Neuronal stem cell (in vitro differentiated cells): ENCODE data around the gene ZBTB32.
A peak's percentile ranks its signal among the peaks of the same experiment; 100 is the strongest.

ENCODE experiments used
- DNase-seq: peaks from one replicate; pipeline ENCODE4 v3.0.0-alpha.2; 2013; ENCODE audit warnings: low spot score
- H2AFZ ChIP-seq: one replicate; pipeline ENCODE4 v1.6.1; 2013; ENCODE audit warnings: mild to moderate bottlenecking, low read length, inconsistent platforms
- H2AK5ac ChIP-seq: 2 replicates; pipeline ENCODE4 v1.6.1; 2013; ENCODE audit warnings: low read depth, mild to moderate bottlenecking, inconsistent platforms, low read length, moderate library complexity, mixed read lengths
- H2BK120ac ChIP-seq: 2 replicates; pipeline ENCODE4 v1.6.1; 2013; ENCODE audit warnings: low read depth, mild to moderate bottlenecking, inconsistent platforms, low read length, moderate library complexity, mixed read lengths
- H2BK12ac ChIP-seq: one replicate; pipeline ENCODE4 v1.6.1; 2013; ENCODE audit warnings: low read length, inconsistent platforms
- H2BK15ac ChIP-seq: 2 replicates; pipeline ENCODE4 v1.6.1; 2013; ENCODE audit warnings: mild to moderate bottlenecking, low read length, inconsistent platforms, mixed read lengths
- H2BK5ac ChIP-seq: one replicate; pipeline ENCODE4 v1.6.1; 2013; ENCODE audit warnings: inconsistent platforms, mild to moderate bottlenecking, low read length, moderate library complexity
- H3K14ac ChIP-seq: one replicate; pipeline ENCODE4 v1.6.1; 2013; ENCODE audit warnings: low read length, inconsistent platforms
- H3K18ac ChIP-seq: 2 replicates; pipeline ENCODE4 v1.6.1; 2013; ENCODE audit warnings: low read length, inconsistent platforms
- H3K23ac ChIP-seq: 2 replicates; pipeline ENCODE4 v1.6.1; 2013; ENCODE audit warnings: low read depth, mild to moderate bottlenecking, mixed read lengths, low read length, inconsistent platforms; ENCODE audit not compliant: poor library complexity
- H3K27ac ChIP-seq: replicated peaks from 3 replicates; pipeline ENCODE4 v1.5.1; 2013; ENCODE audit warnings: low read length, inconsistent platforms
- H3K27me3 ChIP-seq, 3 experiments: 2 replicates each; pipeline ENCODE4 v1.6.1; 2013; ENCODE audit warnings: low read length in 3 of 3, mild to moderate bottlenecking in 2 of 3, inconsistent platforms in 1 of 3, low read depth in 1 of 3, mixed read lengths in 1 of 3, moderate library complexity in 1 of 3; ENCODE audit not compliant: control insufficient read depth in 3 of 3, insufficient read depth in 3 of 3
- H3K36me3 ChIP-seq, 2 donors: replicated peaks in 1 of 2; 2 replicates each; pipeline ENCODE4 v1.6.1; 2013; ENCODE audit warnings: low read length in 2 of 2; ENCODE audit not compliant: control insufficient read depth in 2 of 2, insufficient read depth in 2 of 2
- H3K4ac ChIP-seq: 2 replicates; pipeline ENCODE4 v1.6.1; 2013; ENCODE audit warnings: inconsistent platforms, mild to moderate bottlenecking, low read length, moderate library complexity
- H3K4me1 ChIP-seq, 2 donors: 1 replicate in 1 of 2; 2 replicates in 1 of 2; pipeline ENCODE4 v1.6.1; 2013; ENCODE audit warnings: low read length in 2 of 2, low read depth in 1 of 2; ENCODE audit not compliant: control insufficient read depth in 2 of 2, insufficient read depth in 1 of 2
- H3K4me2 ChIP-seq: one replicate; pipeline ENCODE4 v1.6.1; 2013; ENCODE audit warnings: mild to moderate bottlenecking, low read length, inconsistent platforms; ENCODE audit not compliant: insufficient read depth, poor library complexity, severe bottlenecking
- H3K4me3 ChIP-seq, 2 donors: 2 replicates each; pipeline ENCODE4 v1.5.1; 2013; ENCODE audit warnings: low read length in 2 of 2, mild to moderate bottlenecking in 2 of 2, inconsistent platforms in 1 of 2, moderate library complexity in 1 of 2
- H3K79me1 ChIP-seq: one replicate; pipeline ENCODE4 v1.6.1; 2013; ENCODE audit warnings: low read depth, mild to moderate bottlenecking, inconsistent platforms, low read length, moderate library complexity
- H3K9ac ChIP-seq: one replicate; pipeline ENCODE4 v1.6.1; 2013; ENCODE audit warnings: mild to moderate bottlenecking, low read depth, low read length, inconsistent platforms; ENCODE audit not compliant: poor library complexity
- H3K9me3 ChIP-seq, 2 donors: replicated peaks in 1 of 2; 2 replicates each; pipeline versions ENCODE3 to v1.6.1; 2013; ENCODE audit warnings: low read length in 2 of 2, mild to moderate bottlenecking in 2 of 2, inconsistent platforms in 1 of 2, low read depth in 1 of 2, mixed read lengths in 1 of 2, moderate library complexity in 1 of 2; ENCODE audit not compliant: control insufficient read depth in 2 of 2, insufficient read depth in 1 of 2
- H4K8ac ChIP-seq: one replicate; pipeline ENCODE4 v1.6.1; 2013; ENCODE audit warnings: low read depth, mild to moderate bottlenecking, inconsistent platforms, low read length, moderate library complexity
- H4K91ac ChIP-seq: one replicate; pipeline ENCODE4 v1.6.1; 2013; ENCODE audit warnings: low read length, low read depth, mild to moderate bottlenecking, inconsistent platforms; ENCODE audit not compliant: poor library complexity
- WGBS, 2 donors: extraction: QIAGEN DNeasy Blood & Tissue Kit; methylation state at CpG; one replicate each; pipeline ENCODE4 v1.1.7; 2013; ENCODE audit warnings: missing lambda C conversion rate in 2 of 2, mixed read lengths in 1 of 2; ENCODE audit not compliant: insufficient read length in 2 of 2, insufficient replicate concordance in 1 of 2; ENCODE audit errors: extremely low coverage in 2 of 2; 5-methylcytosine and 5-hydroxymethylcytosine counted together

ZBTB32 gene

GRCh38 chr19:35665604-35666003 is 38.8 kb upstream of the ZBTB32 start:
- Histone ChIP-seq H2BK15ac (no peak overlapping the region), H4K8ac (peak overlapping the region; percentile 4), H3K4ac (no peak overlapping the region), H3K36me3 (peaks cover 0 to 32% of the 10 kb centered on the region in 2 donors), H4K91ac (no peak overlapping the region), H3K18ac (peak overlapping the region; percentile 52), H2AFZ (no peak overlapping the region), H3K27me3 (no peaks in the 10 kb centered on the region), H3K4me2 (no peak overlapping the region), H3K9ac (no peak overlapping the region), H2AK5ac (peak overlapping the region; percentile 52), H2BK120ac (no peak overlapping the region), H3K23ac (no peak overlapping the region), H3K14ac (no peak overlapping the region), H3K4me1 (no peaks in the 10 kb centered on the region), H3K4me3 (no peak overlapping the region), H3K79me1 (no peaks in the 10 kb centered on the region), H2BK12ac (no peak overlapping the region), H3K9me3 (no peaks in the 10 kb centered on the region), H2BK5ac (no peak overlapping the region), H3K27ac (no peak overlapping the region)
- no CpG with 5 or more reads among the region's 7 CpGs for WGBS, 2 donors
- DNase-seq: no peak

- H3K4ac ChIP-seq: peak within 1 kb of the TSS; percentile 53
- no peak within 1 kb of the TSS for H2AFZ ChIP-seq
- H2BK5ac ChIP-seq: peak within 1 kb of the TSS; percentile 75
- peak within 1 kb of the TSS; percentile 4 for H4K8ac ChIP-seq
- peaks cover 0 to 24% of the 10 kb centered on the region in 2 donors for H3K36me3 ChIP-seq
- H3K4me1 ChIP-seq: no peaks in the 10 kb centered on the region
- no peak within 1 kb of the TSS for H2BK15ac ChIP-seq
- WGBS, 2 donors: no CpG with 5 or more reads among the region's 16 CpGs
- H3K79me1 ChIP-seq: no peaks in the 10 kb centered on the region
- H3K9ac ChIP-seq: no peak within 1 kb of the TSS
- H3K4me3 ChIP-seq: no peak within 1 kb of the TSS
- no peak for DNase-seq
- H4K91ac ChIP-seq: no peak within 1 kb of the TSS
- no peak within 1 kb of the TSS for H2BK120ac ChIP-seq
- no peaks in the 10 kb centered on the region for H3K27me3 ChIP-seq
- peak within 1 kb of the TSS; percentile 52 for H3K18ac ChIP-seq
- H3K23ac ChIP-seq: no peak within 1 kb of the TSS
- peak within 1 kb of the TSS; percentile 68 for H2AK5ac ChIP-seq
- H3K4me2 ChIP-seq: no peak within 1 kb of the TSS
- no peak within 1 kb of the TSS for H2BK12ac ChIP-seq
- H3K27ac ChIP-seq: no peak within 1 kb of the TSS
- H3K14ac ChIP-seq: peak within 1 kb of the TSS; percentile 82
- no peaks in the 10 kb centered on the region for H3K9me3 ChIP-seq
These were observed 38.0 kb upstream of the ZBTB32 start, which contains the start of gene UPK1A for GRCh38 chr19:35666251-35666913. Gene UPK1A, plus strand, starts transcription at chr19:35666517. Its CDS starts 296 bp downstream, at chr19:35666813.

GRCh38 chr19:35669566-35669965 is 34.8 kb upstream of the ZBTB32 start:
- H2AK5ac ChIP-seq: peak overlapping the region; percentile 94
- no peak overlapping the region for H2BK120ac ChIP-seq
- no peaks in the 10 kb centered on the region for H3K36me3 ChIP-seq
- no peaks in the 10 kb centered on the region for H3K79me1 ChIP-seq
- H3K27ac ChIP-seq: no peak overlapping the region
- DNase-seq: no peak
- H3K4me3 ChIP-seq: no peak overlapping the region
- H2AFZ ChIP-seq: no peak overlapping the region
- H3K27me3 ChIP-seq: peaks cover 0 to 15% (median 10%) of the 10 kb centered on the region in 3 experiments
- H3K4ac ChIP-seq: no peak overlapping the region
- H3K9ac ChIP-seq: no peak overlapping the region
- H3K4me2 ChIP-seq: no peak overlapping the region
- H3K23ac ChIP-seq: no peak overlapping the region
- H2BK5ac ChIP-seq: no peak overlapping the region
- no peak overlapping the region for H2BK15ac ChIP-seq
- no peak overlapping the region for H3K14ac ChIP-seq
- peaks cover 0 to 3% of the 10 kb centered on the region in 2 donors for H3K9me3 ChIP-seq
- peaks cover 0 to 5% of the 10 kb centered on the region in 2 donors for H3K4me1 ChIP-seq
- H4K91ac ChIP-seq: no peak overlapping the region
- H3K18ac ChIP-seq: no peak overlapping the region
- H4K8ac ChIP-seq: no peak overlapping the region
- WGBS, 2 donors: no CpG with 5 or more reads among the region's 6 CpGs
- H2BK12ac ChIP-seq: peak overlapping the region; percentile 82

DNA sequence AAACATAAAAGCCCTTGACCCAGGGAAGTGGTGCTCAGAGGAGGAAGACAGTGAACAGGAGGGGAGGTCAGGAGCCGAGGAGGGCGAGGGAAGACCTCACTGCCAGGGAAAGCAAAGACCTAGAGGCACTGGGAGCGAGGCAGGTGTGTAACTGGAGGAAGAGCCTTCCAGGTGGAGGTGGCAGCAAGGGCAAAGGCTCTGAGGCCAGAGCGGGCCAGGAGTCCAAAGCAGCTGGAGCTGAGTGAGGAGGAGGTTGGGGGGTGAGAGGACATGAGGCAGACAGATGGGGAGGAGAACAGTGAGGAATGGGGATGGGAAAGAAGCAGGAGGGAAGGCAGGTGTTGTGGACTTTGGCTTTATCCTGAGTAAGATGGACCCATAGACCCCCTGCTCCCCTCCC is 34.4 kb upstream of the ZBTB32 start:
- Histone ChIP-seq H4K8ac (no peak overlapping the region), H3K79me1 (no peaks in the 10 kb centered on the region), H3K4me3 (peak overlapping the region in 1 of 2 donors; percentile 16), H3K27me3 (peaks cover 0 to 15% (median 10%) of the 10 kb centered on the region in 3 experiments), H3K18ac (peak overlapping the region; percentile 17), H3K9ac (no peak overlapping the region), H3K23ac (peak overlapping the region; percentile 80), H2BK15ac (no peak overlapping the region), H2BK5ac (no peak overlapping the region), H2BK120ac (no peak overlapping the region), H3K36me3 (no peaks in the 10 kb centered on the region), H3K4me1 (peaks cover 0 to 5% of the 10 kb centered on the region in 2 donors), H3K14ac (no peak overlapping the region), H3K4me2 (no peak overlapping the region), H3K27ac (no peak overlapping the region), H2AK5ac (peak overlapping the region; percentile 94), H2BK12ac (peak overlapping the region; percentile 82), H3K9me3 (peaks cover 0 to 3% of the 10 kb centered on the region in 2 donors), H4K91ac (no peak overlapping the region), H2AFZ (no peak overlapping the region), H3K4ac (no peak overlapping the region)
- no peak for DNase-seq
- WGBS, 2 donors: no CpG with 5 or more reads among the region's 4 CpGs
